Measurements from ENCODE around the gene SORD.

Gene SORD

GRCh38 chr15:45084163-45084562 is 61.2 kb downstream of the SORD start:
- TF ChIP-seq, protein P1, sequence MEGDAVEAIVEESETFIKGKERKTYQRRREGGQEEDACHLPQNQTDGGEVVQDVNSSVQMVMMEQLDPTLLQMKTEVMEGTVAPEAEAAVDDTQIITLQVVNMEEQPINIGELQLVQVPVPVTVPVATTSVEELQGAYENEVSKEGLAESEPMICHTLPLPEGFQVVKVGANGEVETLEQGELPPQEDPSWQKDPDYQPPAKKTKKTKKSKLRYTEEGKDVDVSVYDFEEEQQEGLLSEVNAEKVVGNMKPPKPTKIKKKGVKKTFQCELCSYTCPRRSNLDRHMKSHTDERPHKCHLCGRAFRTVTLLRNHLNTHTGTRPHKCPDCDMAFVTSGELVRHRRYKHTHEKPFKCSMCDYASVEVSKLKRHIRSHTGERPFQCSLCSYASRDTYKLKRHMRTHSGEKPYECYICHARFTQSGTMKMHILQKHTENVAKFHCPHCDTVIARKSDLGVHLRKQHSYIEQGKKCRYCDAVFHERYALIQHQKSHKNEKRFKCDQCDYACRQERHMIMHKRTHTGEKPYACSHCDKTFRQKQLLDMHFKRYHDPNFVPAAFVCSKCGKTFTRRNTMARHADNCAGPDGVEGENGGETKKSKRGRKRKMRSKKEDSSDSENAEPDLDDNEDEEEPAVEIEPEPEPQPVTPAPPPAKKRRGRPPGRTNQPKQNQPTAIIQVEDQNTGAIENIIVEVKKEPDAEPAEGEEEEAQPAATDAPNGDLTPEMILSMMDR (IDR thresholded peaks at IDR 0.05) = no peak

DNA sequence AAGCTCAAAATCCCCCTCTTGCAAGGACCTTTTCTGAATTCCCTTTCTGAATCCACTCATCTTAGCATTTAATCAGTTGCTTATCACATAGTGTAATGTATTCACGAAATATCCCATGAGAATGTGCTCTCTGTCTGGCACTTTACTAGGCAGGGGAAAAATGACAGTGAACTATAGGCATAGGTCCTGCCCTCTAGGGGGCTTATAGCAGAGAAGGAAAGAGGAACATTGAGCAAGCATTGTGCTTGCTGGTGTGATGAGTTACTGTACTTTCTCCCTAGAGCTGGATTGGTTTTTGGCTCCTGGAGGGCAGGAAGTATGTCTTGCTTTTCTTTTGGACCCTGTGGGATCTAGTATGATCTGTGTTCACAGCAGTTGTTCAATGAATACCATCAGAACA is 64.5 kb downstream of the SORD start:
- TF ChIP-seq, protein P1 (IDR thresholded peaks at IDR 0.05) = no peak

DNA sequence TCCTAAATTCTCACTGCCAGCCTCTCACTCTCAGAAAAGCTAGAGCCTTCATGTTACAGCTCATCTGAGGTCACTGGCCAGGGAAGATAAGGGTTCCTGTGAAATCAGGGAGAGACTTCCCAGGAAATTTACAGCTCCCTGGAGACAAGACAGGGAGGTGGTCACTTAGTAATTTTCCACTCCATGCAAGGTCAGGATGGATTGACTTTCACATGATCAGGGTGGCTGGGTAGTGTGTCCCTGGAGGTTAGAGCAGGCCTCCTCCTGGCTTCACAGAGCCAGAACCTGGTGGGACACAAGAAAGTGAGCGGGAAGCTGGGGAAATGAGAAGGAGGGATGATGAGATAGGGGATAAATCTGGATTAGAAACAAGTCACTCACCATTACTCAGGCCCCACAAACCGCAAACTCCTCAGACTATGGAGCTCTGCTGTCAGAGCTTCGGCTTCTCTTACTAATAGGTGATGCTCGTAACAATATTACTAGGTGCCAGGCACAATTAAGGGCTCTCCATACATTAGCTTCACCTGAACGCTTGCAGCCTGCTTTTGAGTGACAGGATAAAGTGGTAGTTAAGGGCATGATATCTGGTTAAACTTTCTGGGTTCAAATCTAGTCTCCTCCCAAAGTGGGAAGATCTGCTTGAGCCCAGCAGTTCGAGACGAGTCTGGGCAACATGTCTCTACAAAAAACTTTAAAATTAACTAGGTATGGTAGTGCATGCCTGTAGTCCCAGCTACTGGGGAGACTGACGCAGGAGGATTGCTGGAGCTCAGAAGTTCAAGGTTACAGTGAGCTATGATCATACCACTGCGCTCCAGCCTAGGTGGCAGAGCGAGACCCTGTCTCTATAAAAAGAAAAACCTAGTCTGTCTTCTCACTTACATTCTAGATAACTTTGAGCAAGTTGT is 66.1 kb downstream of the SORD start:
- TF ChIP-seq, protein P1 (IDR thresholded peaks at IDR 0.05) = no peak

GRCh38 chr15:45089712-45090373 is 66.8 kb downstream of the SORD start:
- TF ChIP-seq, protein P1 (IDR thresholded peaks at IDR 0.05) = no peak

DNA sequence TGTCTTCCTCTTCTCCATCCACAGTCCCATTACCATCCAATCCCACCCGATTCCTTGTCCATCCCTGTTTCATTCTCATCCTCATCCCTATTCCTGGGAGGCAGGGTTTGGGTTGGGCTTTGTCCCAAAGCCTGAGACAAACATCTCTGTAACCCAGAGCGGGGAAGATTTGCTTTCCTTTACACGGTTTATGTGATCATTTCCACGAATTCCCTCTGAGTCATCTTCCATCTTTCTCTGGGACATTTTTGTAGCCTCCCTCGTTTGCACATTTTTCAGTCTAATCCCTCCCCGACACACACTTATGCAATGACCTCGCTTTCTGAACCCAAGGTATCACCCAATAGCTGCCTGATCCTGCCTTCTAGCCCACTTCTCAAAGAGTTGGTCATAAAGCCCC is 68.2 kb downstream of the SORD start:
- TF ChIP-seq, protein P1 (IDR thresholded peaks at IDR 0.05) = no peak

DNA sequence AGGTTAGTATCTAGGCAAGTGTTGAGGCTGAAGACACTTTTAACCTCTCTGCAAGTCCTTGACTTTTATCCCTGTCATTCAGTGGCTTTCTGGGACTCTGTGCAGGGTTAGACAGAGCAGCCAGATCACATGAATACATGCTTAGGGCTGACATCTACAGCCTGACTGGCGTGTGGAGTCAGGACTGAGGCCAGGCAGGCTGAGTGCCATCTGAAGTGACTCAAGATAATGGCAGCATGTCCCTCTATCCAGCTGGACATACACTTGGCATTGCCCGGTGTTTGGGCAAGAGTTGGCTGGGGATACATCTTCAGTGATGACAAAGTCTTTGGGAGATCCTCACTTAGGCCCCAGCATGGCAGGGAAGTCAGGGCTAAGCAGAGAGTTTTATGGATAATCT is 68.6 kb downstream of the SORD start:
- TF ChIP-seq, protein P1 (IDR thresholded peaks at IDR 0.05) = no peak

DNA sequence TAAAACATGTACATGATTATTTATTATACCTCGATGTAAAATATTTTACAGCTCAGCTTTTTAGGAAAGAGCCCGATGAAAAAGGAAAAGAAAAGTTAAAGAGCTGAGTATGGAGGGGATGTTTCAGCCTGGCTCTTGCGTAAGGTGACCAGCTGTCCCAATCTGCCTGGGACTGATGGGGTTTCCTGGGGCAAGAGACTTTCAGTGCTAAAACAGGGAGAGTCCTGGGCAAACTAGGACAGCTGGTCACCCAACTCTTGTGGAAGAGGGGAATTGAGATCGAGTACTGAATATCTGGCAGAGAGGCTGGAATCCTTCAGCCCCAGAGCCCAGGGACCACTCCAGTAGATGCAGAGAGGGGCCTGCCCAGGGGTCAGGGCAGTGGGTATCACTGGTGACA is 70.0 kb downstream of the SORD start:
- TF ChIP-seq, protein P1 (IDR thresholded peaks at IDR 0.05) = no peak
